K562 (cell line): ENCODE measurements around the gene MS4A6E. TPM values are rescaled to one million over a fixed set of nuclear protein-coding genes. Genes with fewer than 3 reads are reported as not detected.

Experiments
- ATAC-seq: fragments of 200-7000 bp; cut with Tn5 transposase; 3 replicates; pipeline ENCODE4 v1.9.1; 2020; ENCODE audit warnings: moderate library complexity
- Bru-seq: library from RNA; stranded (reverse); fragments of 400-500 nt; gene quantifications from one replicate; lab custom pipeline; 2021; lab: Mats Ljungman, UMichigan
- BruChase-seq, 2 experiments: library from RNA; stranded (reverse); fragments of 400-500 nt; gene quantifications; one replicate each; lab custom pipeline; 2021; lab: Mats Ljungman, UMichigan
- BruUV-seq: library from RNA; stranded (reverse); fragments of 400-500 nt; replicated peaks from 2 replicates; lab custom pipeline; 2021; lab: Mats Ljungman, UMichigan
- CTCF ChIA-PET: fragments of 300-600 bp; formaldehyde crosslinking; extraction: SDS; loops from one replicate; lab custom pipeline; 2021; ENCODE audit warnings: low intra/inter-chr PET ratio; lab: Yijun Ruan, JAX
- POLR2A ChIA-PET: fragments of 300-600, 350-650 bp; sonication (Branson Sonifier 250); formaldehyde crosslinking; extraction: SDS; loops from one replicate; lab custom pipeline; 2021; ENCODE audit warnings: antibody characterized with exemption, inconsistent platforms; lab: Yijun Ruan, JAX
- DNase-seq, 4 experiments: peaks; one replicate each; pipeline versions ENCODE4 v3.0.0 to v3.0.0-alpha.2; 2011 to 2018; ENCODE audit warnings: low spot score in 3 of 4, mixed read lengths in 3 of 4; ENCODE audit errors: extremely low read depth in 1 of 4
- FAIRE-seq: peaks from 2 replicates; lab custom pipeline; 2011; peaks lifted over from hg19 to GRCh38; lab: Jason Lieb, UNC
- H2AFZ ChIP-seq: 2 replicates; pipeline ENCODE4 v1.6.0; 2011; ENCODE audit warnings: low read depth, low read length, control low read depth, inconsistent platforms
- H3K27ac ChIP-seq: fragments of 200-600 bp; 3 replicates; pipeline ENCODE4 v1.8.0; 2011; ENCODE audit warnings: low read depth, mild to moderate bottlenecking, control low read depth, inconsistent platforms, low read length, moderate library complexity, mixed read lengths; ENCODE audit errors: extremely low read depth
- H3K27me3 ChIP-seq, 2 experiments: fragments of 300-600 bp in 1 of 2; 2 replicates in 1 of 2; 3 replicates in 1 of 2; pipeline versions ENCODE4 v1.6.0 to v1.8.0; 2011; ENCODE audit warnings: inconsistent platforms in 2 of 2, low read length in 2 of 2, mild to moderate bottlenecking in 1 of 2, mixed read lengths in 1 of 2, moderate library complexity in 1 of 2; ENCODE audit not compliant: control insufficient read depth in 2 of 2, insufficient read depth in 2 of 2
- H3K36me3 ChIP-seq: fragments of 300-600 bp; 3 replicates; pipeline ENCODE4 v1.8.0; 2011; ENCODE audit warnings: mild to moderate bottlenecking, low read length, inconsistent platforms; ENCODE audit not compliant: control insufficient read depth, insufficient read depth
- H3K4me1 ChIP-seq, 2 experiments: fragments of 200-600 bp in 1 of 2; replicated peaks in 1 of 2; 2 replicates in 1 of 2; 3 replicates in 1 of 2; pipeline versions ENCODE4 v1.5.1 to v1.8.0; 2011; ENCODE audit warnings: inconsistent platforms in 2 of 2, low read length in 2 of 2, mild to moderate bottlenecking in 1 of 2, mixed read lengths in 1 of 2, moderate library complexity in 1 of 2; ENCODE audit not compliant: control insufficient read depth in 2 of 2, insufficient read depth in 2 of 2
- H3K4me2 ChIP-seq: 2 replicates; pipeline ENCODE4 v1.6.1; 2011; ENCODE audit warnings: low read length, control low read depth, inconsistent platforms, mixed read lengths; ENCODE audit not compliant: insufficient read depth
- H3K4me3 ChIP-seq: fragments of 200-600 bp; sonication (generic), shearing (Covaris generic); 2 replicates; pipeline ENCODE4 v1.5.1; 2016; ENCODE audit warnings: control low read depth, inconsistent platforms
- H3K79me2 ChIP-seq: fragments of 200-600 bp; 3 replicates; pipeline ENCODE4 v1.8.0; 2011; ENCODE audit warnings: low read length, inconsistent platforms; ENCODE audit not compliant: control insufficient read depth, insufficient read depth
- H3K9ac ChIP-seq, 2 experiments: 2 replicates each; pipeline versions ENCODE4 v1.6.0 to v1.6.1; 2011; ENCODE audit warnings: low read depth in 2 of 2, low read length in 2 of 2, control low read depth in 1 of 2, inconsistent platforms in 1 of 2, mild to moderate bottlenecking in 1 of 2, mixed read lengths in 1 of 2; ENCODE audit not compliant: insufficient read depth in 1 of 2
- H3K9me1 ChIP-seq: one replicate; pipeline ENCODE4 v1.6.0; 2011; ENCODE audit warnings: inconsistent platforms, mild to moderate bottlenecking, low read length, moderate library complexity; ENCODE audit not compliant: control insufficient read depth, insufficient read depth
- H3K9me3 ChIP-seq: replicated peaks from 2 replicates; pipeline ENCODE4 v1.5.1; 2011; ENCODE audit warnings: low read depth, low read length, inconsistent platforms; ENCODE audit not compliant: control insufficient read depth, insufficient read depth
- H4K20me1 ChIP-seq: replicated peaks from 2 replicates; pipeline ENCODE4 v1.6.1; 2011; ENCODE audit warnings: low read length, inconsistent platforms, mixed read lengths; ENCODE audit not compliant: control insufficient read depth, insufficient read depth
- ADNP ChIP-seq: fragments of 200-800 bp; sonication (Bioruptor generic); IDR thresholded peaks from 2 replicates; pipeline ENCODE4 v1.6.1; 2016; ENCODE audit warnings: missing genetic modification characterization, missing compliant biosample characterization
- IRF2 ChIP-seq: sonication (generic); formaldehyde crosslinking; IDR thresholded peaks from 2 replicates; pipeline ENCODE4 v1.8.1; 2022; ENCODE audit warnings: mild to moderate bottlenecking, missing genetic modification reagents
- MAFG ChIP-seq: fragments of 450-650 bp; conservative IDR thresholded peaks from 2 replicates; pipeline ENCODE4 v1.6.1; 2016; ENCODE audit warnings: missing genetic modification characterization, missing compliant biosample characterization
- NELFE ChIP-seq: IDR thresholded peaks from 2 replicates; pipeline ENCODE4 v1.6.1; 2011; ENCODE audit warnings: mild to moderate bottlenecking; ENCODE audit not compliant: insufficient read depth, insufficient read length
- NFE2L1 ChIP-seq: fragments of 450-650 bp; IDR thresholded peaks from 2 replicates; pipeline ENCODE4 v1.6.1; 2016; ENCODE audit warnings: missing genetic modification characterization, low read depth, mild to moderate bottlenecking, missing compliant biosample characterization, moderate library complexity, borderline replicate concordance
- ZNF124 ChIP-seq: sonication (generic); formaldehyde crosslinking; IDR thresholded peaks from 2 replicates; pipeline ENCODE4 v1.8.1; 2022; ENCODE audit warnings: missing genetic modification reagents
- ZNF384 ChIP-seq: IDR thresholded peaks from 2 replicates; pipeline ENCODE4 v1.6.1; 2012; ENCODE audit warnings: low read depth, low read length, improper control_type of control experiment
- ZNF408 ChIP-seq: fragments of 250-450 bp; sonication (Bioruptor Pico); IDR thresholded peaks from 2 replicates; pipeline ENCODE4 v1.4.0; 2020; ENCODE audit warnings: low read depth, mild to moderate bottlenecking, moderate library complexity
- WGBS: fragments of 100-300 bp; shearing (Covaris generic); methylation state at CpG from one replicate; pipeline ENCODE4 v1.1.6; 2016; ENCODE audit warnings: low coverage, mixed read lengths; ENCODE audit not compliant: insufficient coverage; ENCODE audit errors: missing lambda C conversion rate; 5-methylcytosine and 5-hydroxymethylcytosine counted together
- in situ Hi-C: fragments of 300-500 bp; cut with MboI; formaldehyde crosslinking; loops from 4 replicates; pipeline ENCODE4 v1.15.0; 2018; ENCODE audit warnings: inconsistent platforms, mixed read lengths
- intact Hi-C: fragments of 100-400 bp; cut with micrococcal nuclease; formaldehyde crosslinking; loops from 2 replicates; pipeline ENCODE4 v1.14.2; 2022
- long read RNA-seq, 3 experiments: library from polyadenylated mRNA in 2 of 3; library from RNA in 1 of 3; unstranded in 2 of 3; stranded (forward) in 1 of 3; transcript quantifications; one replicate each; pipeline ENCODE4 v2.0.0, GENCODE V29; 2019 to 2022
- polyA minus RNA-seq, 3 experiments: library from RNA; depleted of rRNA, polyadenylated mRNA; stranded (reverse); fragments of >200 nt; gene quantifications; 2 replicates each; pipeline ENCODE4 v1.2.3, GENCODE V29; 2011
- polyA plus RNA-seq, 8 experiments: library from polyadenylated mRNA; depleted of rRNA in 4 of 8; stranded (reverse) in 5 of 8; unstranded in 3 of 8; fragments of >200 nt; fragmentation: Nextera tagmentation in 2 of 8; fragmentation: Illumina TruSeq in 1 of 8; extraction: Ambion mirVana in 2 of 8; extraction: Trizol in 1 of 8; gene quantifications; 2 replicates each; pipeline versions ENCODE4 v1.2.1 to v1.2.3, GENCODE V29; 2011 to 2014; ENCODE audit warnings: inconsistent platforms in 1 of 8, missing spikeins in 1 of 8
- total RNA-seq, 7 experiments: library from RNA; depleted of rRNA in 6 of 7; stranded (reverse); fragments of >200 nt in 6 of 7; fragmentation: Illumina TruSeq in 2 of 7; extraction: Trizol in 2 of 7; gene quantifications; 2 replicates each; pipeline versions ENCODE4 v1.2.1 to v1.2.3, GENCODE V29; 2011 to 2021; ENCODE audit warnings: low replicate concordance in 1 of 7
- TF ChIP-seq, protein P1 (sequence below): fragments of 250-450 bp; sonication (Bioruptor Pico); IDR thresholded peaks from 2 replicates; pipeline ENCODE4 v1.5.0; 2021
- TF ChIP-seq, protein P2 (sequence below): fragments of 450-650 bp; IDR thresholded peaks from 2 replicates; pipeline ENCODE4 v1.6.1; 2016; ENCODE audit warnings: low read depth, mild to moderate bottlenecking, moderate library complexity
- TF ChIP-seq, protein P3 (sequence below): sonication (generic); formaldehyde crosslinking; IDR thresholded peaks from 2 replicates; pipeline ENCODE4 v1.8.1; 2023; ENCODE audit warnings: missing genetic modification reagents, mild to moderate bottlenecking, borderline replicate concordance

MS4A6E gene, protein sequence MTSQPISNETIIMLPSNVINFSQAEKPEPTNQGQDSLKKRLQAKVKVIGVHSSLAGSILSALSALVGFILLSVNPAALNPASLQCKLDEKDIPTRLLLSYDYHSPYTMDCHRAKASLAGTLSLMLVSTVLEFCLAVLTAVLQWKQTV
- not detected in 2 replicates for total RNA-seq (2011; cell fraction: chromatin; rRNA removed; ENCODE audit: low replicate concordance)
- not detected in 2 replicates for total RNA-seq (2011; cell fraction: nucleolus; rRNA removed)
- not detected in 2 replicates for total RNA-seq (2011; cell fraction: nucleoplasm; rRNA removed)
- total RNA-seq (2014; rRNA removed) = not detected in 2 replicates
- not detected in 2 replicates for total RNA-seq (2014; rRNA removed; fragmentation: Illumina TruSeq; extraction: Trizol)
- total RNA-seq (2015; rRNA removed; fragmentation: Illumina TruSeq; extraction: Trizol) = not detected in 2 replicates
- not detected in 2 replicates for total RNA-seq (2021)
- polyA plus RNA-seq (2011; rRNA removed) = 0.46 TPM in 1 of 2 replicates, not detected in the other
- 0.63 TPM in 1 of 2 replicates, not detected in the other for polyA plus RNA-seq (2011; cell fraction: cytosol; rRNA removed)
- 0.59 TPM in 1 of 2 replicates, not detected in the other for polyA plus RNA-seq (2011; cell fraction: nucleus; rRNA removed)
- polyA plus RNA-seq (2012) = not detected in 2 replicates
- polyA plus RNA-seq (2014; fragmentation: Illumina TruSeq; extraction: Trizol) = not detected in 2 replicates
- polyA plus RNA-seq (2014; fragmentation: Nextera tagmentation; extraction: Ambion mirVana) = under 1 TPM; 0.13 to 0.15 TPM
- polyA plus RNA-seq (2014; rRNA removed) = not detected in 2 replicates
- polyA minus RNA-seq (2011; rRNA and poly(A)+ RNA removed) = not detected in 2 replicates
- not detected in 2 replicates for polyA minus RNA-seq (2011; cell fraction: cytosol; rRNA and poly(A)+ RNA removed)
- not detected in 2 replicates for polyA minus RNA-seq (2011; cell fraction: nucleus; rRNA and poly(A)+ RNA removed)
- Bru-seq, nascent RNA = not detected
- BruChase-seq, experiment 1, labeled RNA remaining after a 2-hour chase = percentile 12 among the genes with signal in this experiment
- percentile 19 among the genes with signal in this experiment for BruChase-seq, experiment 2, labeled RNA remaining after a 6-hour chase
- long read RNA-seq, experiment 1 = 0 reads
- long read RNA-seq, experiment 2 = 0 reads
- long read RNA-seq, experiment 3 = 0 reads

DNA sequence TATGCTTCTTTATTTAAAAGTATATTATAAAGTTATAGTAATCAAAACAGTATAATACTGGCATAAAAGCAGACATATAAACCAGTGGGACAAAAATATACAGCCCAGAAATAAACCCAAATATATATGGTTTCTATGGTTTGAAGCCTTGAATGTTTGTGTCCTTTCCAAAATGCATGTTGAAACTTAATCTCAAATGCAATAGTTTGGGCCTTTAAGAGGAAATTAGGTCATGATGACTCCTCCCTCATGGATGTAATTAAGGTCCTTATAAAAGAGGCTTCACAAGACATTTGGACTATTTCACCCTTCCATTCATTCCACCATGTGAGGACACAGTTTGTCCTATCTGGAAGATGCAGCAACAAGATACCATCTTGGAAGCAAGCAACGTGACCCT lies at the start of gene MS4A6E:
Gene MS4A6E (plus strand): TSS at position 301 of the 400 bp plus-strand sequence. CDS start 7,641 bp downstream, outside the sequence.
- TF ChIP-seq, protein P1, sequence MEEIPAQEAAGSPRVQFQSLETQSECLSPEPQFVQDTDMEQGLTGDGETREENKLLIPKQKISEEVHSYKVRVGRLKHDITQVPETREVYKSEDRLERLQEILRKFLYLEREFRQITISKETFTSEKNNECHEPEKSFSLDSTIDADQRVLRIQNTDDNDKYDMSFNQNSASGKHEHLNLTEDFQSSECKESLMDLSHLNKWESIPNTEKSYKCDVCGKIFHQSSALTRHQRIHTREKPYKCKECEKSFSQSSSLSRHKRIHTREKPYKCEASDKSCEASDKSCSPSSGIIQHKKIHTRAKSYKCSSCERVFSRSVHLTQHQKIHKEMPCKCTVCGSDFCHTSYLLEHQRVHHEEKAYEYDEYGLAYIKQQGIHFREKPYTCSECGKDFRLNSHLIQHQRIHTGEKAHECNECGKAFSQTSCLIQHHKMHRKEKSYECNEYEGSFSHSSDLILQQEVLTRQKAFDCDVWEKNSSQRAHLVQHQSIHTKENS = no peak
- TF ChIP-seq, protein P2, sequence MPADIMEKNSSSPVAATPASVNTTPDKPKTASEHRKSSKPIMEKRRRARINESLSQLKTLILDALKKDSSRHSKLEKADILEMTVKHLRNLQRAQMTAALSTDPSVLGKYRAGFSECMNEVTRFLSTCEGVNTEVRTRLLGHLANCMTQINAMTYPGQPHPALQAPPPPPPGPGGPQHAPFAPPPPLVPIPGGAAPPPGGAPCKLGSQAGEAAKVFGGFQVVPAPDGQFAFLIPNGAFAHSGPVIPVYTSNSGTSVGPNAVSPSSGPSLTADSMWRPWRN = no peak
- TF ChIP-seq, protein P3, sequence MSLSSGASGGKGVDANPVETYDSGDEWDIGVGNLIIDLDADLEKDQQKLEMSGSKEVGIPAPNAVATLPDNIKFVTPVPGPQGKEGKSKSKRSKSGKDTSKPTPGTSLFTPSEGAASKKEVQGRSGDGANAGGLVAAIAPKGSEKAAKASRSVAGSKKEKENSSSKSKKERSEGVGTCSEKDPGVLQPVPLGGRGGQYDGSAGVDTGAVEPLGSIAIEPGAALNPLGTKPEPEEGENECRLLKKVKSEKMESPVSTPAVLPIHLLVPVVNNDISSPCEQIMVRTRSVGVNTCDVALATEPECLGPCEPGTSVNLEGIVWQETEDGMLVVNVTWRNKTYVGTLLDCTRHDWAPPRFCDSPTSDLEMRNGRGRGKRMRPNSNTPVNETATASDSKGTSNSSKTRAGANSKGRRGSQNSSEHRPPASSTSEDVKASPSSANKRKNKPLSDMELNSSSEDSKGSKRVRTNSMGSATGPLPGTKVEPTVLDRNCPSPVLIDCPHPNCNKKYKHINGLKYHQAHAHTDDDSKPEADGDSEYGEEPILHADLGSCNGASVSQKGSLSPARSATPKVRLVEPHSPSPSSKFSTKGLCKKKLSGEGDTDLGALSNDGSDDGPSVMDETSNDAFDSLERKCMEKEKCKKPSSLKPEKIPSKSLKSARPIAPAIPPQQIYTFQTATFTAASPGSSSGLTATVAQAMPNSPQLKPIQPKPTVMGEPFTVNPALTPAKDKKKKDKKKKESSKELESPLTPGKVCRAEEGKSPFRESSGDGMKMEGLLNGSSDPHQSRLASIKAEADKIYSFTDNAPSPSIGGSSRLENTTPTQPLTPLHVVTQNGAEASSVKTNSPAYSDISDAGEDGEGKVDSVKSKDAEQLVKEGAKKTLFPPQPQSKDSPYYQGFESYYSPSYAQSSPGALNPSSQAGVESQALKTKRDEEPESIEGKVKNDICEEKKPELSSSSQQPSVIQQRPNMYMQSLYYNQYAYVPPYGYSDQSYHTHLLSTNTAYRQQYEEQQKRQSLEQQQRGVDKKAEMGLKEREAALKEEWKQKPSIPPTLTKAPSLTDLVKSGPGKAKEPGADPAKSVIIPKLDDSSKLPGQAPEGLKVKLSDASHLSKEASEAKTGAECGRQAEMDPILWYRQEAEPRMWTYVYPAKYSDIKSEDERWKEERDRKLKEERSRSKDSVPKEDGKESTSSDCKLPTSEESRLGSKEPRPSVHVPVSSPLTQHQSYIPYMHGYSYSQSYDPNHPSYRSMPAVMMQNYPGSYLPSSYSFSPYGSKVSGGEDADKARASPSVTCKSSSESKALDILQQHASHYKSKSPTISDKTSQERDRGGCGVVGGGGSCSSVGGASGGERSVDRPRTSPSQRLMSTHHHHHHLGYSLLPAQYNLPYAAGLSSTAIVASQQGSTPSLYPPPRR = no peak
- TF ChIP-seq ADNP (tag) = no peak
- no peak for TF ChIP-seq ZNF408 (CRISPR knock-in tag)
- no peak for TF ChIP-seq NELFE
- TF ChIP-seq MAFG (tag) = no peak
- no peak for TF ChIP-seq ZNF384
- TF ChIP-seq NFE2L1 (tag) = no peak
- TF ChIP-seq IRF2 = no peak
- no peak for TF ChIP-seq ZNF124 (CRISPR knock-in tag)
- in situ Hi-C loops = no loop called here
- Histone ChIP-seq H3K9ac (no peak within 1 kb of the TSS), H3K9me3 (no peaks in the 10 kb centered on the region), H3K4me2 (no peak within 1 kb of the TSS), H4K20me1 (no peaks in the 10 kb centered on the region), H3K27ac (no peak within 1 kb of the TSS), H3K9me1 (no peaks in the 10 kb centered on the region), H3K36me3 (no peaks in the 10 kb centered on the region), H3K4me3 (no peak within 1 kb of the TSS), H3K4me1 (no peaks in the 10 kb centered on the region), H2AFZ (no peak within 1 kb of the TSS), H3K27me3 (no peaks in the 10 kb centered on the region), H3K79me2 (no peaks in the 10 kb centered on the region)
- intact Hi-C loops = no loop called here
- no peak for FAIRE-seq
- ChIA-PET CTCF (no interaction called here), POLR2A (no interaction called here)
- no peak for ATAC-seq
- no peak for DNase-seq
- no TSS peak for BruUV-seq
- 0% methylated on average over 1 of the region's 1 CpG for WGBS
